WTC11 (cell line): ENCODE results near the gene NDUFAF8.

Experiments
- CREB1 ChIP-seq: sonication (generic); formaldehyde crosslinking; IDR thresholded peaks from 2 replicates; pipeline ENCODE4 v1.8.0; 2023; ENCODE audit warnings: mild to moderate bottlenecking, missing genetic modification reagents
- CTCF ChIP-seq: fragments of 200-600 bp; IDR thresholded peaks from 2 replicates; pipeline ENCODE4 v1.8.0; 2022; ENCODE audit warnings: antibody characterized with exemption
- E2F1 ChIP-seq: sonication (generic); formaldehyde crosslinking; IDR thresholded peaks from 2 replicates; pipeline ENCODE4 v1.8.0; 2022; ENCODE audit warnings: mild to moderate bottlenecking, missing genetic modification reagents
- IRF1 ChIP-seq: sonication (generic); formaldehyde crosslinking; IDR thresholded peaks from 2 replicates; pipeline ENCODE4 v1.8.0; 2023; ENCODE audit warnings: missing genetic modification reagents
- MXD4 ChIP-seq: fragments of 250-450 bp; sonication (Bioruptor Pico); IDR thresholded peaks from 2 replicates; pipeline ENCODE4 v1.8.0; 2021; ENCODE audit warnings: mild to moderate bottlenecking, moderate library complexity, borderline replicate concordance
- NFATC4 ChIP-seq: fragments of 250-450 bp; sonication (Bioruptor Pico); IDR thresholded peaks from 2 replicates; pipeline ENCODE4 v1.9.0; 2021; ENCODE audit warnings: mild to moderate bottlenecking
- ZNF138 ChIP-seq: sonication (generic); formaldehyde crosslinking; conservative IDR thresholded peaks from 2 replicates; pipeline ENCODE4 v1.8.1; 2022; ENCODE audit warnings: mild to moderate bottlenecking, moderate library complexity, missing genetic modification reagents
- TF ChIP-seq, protein P1 (sequence below): fragments of 250-450 bp; sonication (Bioruptor Pico); IDR thresholded peaks from 2 replicates; pipeline ENCODE4 v1.9.0; 2021; ENCODE audit warnings: mild to moderate bottlenecking, borderline replicate concordance

DNA sequence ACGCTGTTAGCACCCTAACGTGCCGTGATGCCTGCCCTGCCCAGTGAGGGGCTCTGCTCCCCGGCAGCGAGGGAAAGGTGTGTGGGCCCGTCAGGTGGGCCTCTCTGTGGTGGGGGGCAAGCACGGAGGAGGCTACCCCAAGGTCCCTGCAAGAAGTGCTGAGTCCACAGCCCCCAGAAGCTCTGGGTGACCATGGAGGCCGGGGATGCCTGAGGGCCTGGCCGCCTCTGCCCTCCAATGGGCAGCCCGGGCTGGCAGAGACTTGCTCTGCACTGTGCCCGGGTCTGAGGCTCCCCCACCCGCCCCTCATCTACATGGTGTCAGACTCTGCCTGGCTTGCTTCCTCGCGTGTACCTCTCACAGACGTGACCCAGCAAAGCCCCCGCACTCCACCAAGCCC, 43.8 kb downstream of the NDUFAF8 start:
- no peak for TF ChIP-seq CTCF
- TF ChIP-seq, protein P1, sequence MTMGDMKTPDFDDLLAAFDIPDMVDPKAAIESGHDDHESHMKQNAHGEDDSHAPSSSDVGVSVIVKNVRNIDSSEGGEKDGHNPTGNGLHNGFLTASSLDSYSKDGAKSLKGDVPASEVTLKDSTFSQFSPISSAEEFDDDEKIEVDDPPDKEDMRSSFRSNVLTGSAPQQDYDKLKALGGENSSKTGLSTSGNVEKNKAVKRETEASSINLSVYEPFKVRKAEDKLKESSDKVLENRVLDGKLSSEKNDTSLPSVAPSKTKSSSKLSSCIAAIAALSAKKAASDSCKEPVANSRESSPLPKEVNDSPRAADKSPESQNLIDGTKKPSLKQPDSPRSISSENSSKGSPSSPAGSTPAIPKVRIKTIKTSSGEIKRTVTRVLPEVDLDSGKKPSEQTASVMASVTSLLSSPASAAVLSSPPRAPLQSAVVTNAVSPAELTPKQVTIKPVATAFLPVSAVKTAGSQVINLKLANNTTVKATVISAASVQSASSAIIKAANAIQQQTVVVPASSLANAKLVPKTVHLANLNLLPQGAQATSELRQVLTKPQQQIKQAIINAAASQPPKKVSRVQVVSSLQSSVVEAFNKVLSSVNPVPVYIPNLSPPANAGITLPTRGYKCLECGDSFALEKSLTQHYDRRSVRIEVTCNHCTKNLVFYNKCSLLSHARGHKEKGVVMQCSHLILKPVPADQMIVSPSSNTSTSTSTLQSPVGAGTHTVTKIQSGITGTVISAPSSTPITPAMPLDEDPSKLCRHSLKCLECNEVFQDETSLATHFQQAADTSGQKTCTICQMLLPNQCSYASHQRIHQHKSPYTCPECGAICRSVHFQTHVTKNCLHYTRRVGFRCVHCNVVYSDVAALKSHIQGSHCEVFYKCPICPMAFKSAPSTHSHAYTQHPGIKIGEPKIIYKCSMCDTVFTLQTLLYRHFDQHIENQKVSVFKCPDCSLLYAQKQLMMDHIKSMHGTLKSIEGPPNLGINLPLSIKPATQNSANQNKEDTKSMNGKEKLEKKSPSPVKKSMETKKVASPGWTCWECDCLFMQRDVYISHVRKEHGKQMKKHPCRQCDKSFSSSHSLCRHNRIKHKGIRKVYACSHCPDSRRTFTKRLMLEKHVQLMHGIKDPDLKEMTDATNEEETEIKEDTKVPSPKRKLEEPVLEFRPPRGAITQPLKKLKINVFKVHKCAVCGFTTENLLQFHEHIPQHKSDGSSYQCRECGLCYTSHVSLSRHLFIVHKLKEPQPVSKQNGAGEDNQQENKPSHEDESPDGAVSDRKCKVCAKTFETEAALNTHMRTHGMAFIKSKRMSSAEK (CRISPR knock-in tag): no peak
- no peak for TF ChIP-seq NFATC4 (CRISPR knock-in tag)
- no peak for TF ChIP-seq MXD4 (CRISPR knock-in tag)
- no peak for TF ChIP-seq E2F1
- TF ChIP-seq CREB1 (CRISPR knock-in tag): no peak
- no peak for TF ChIP-seq IRF1 (CRISPR knock-in tag)
- TF ChIP-seq ZNF138 (CRISPR knock-in tag): no peak
